Anterior cingulate cortex (tissue), 58 donors: ENCODE results near the gene UBASH3B.

Experiments
- DNase-seq, 58 donors: peaks; one replicate each; lab custom pipeline; 2025; lab: John Stamatoyannopoulos, UW

The UBASH3B gene

DNA sequence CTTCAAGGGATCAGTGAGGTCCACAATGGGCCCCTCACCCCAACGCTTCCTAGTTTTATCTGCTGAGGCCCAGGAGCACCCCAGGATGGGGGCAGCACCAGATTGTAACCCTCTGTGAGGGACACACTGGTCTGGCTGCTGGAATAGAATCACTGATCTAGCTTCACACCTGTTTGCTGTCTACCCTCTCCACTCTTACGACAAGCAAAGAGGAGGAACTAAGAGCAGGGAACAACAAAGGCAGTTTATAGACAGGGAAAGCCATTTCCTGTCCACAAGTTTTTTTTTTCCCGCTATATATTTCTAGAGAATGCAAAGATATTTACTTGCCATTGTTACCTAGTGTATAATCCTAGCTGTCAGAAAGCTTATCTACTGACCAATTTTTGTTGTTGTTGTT lies 121.8 kb downstream of the UBASH3B start:
- no peak for DNase-seq

DNA sequence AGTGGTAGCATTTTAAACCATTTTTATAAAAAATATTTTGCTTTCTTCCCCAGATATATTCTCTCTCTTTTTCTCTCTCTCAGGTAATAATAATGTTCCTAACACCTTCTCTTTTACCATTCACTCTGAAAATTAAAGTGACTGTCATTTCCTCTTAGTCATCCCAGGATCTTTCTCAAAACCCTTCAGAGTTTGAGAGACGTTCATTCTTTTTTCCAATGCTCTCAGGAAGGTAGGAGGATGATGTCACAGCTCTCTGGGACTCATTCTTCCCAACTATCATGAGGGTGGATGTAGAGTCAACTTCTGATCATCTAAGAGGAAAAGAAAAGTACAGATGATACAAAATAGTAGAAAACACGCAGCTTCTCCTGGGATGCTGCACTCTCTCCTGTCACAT lies 122.6 kb downstream of the UBASH3B start:
- no peak for DNase-seq

DNA sequence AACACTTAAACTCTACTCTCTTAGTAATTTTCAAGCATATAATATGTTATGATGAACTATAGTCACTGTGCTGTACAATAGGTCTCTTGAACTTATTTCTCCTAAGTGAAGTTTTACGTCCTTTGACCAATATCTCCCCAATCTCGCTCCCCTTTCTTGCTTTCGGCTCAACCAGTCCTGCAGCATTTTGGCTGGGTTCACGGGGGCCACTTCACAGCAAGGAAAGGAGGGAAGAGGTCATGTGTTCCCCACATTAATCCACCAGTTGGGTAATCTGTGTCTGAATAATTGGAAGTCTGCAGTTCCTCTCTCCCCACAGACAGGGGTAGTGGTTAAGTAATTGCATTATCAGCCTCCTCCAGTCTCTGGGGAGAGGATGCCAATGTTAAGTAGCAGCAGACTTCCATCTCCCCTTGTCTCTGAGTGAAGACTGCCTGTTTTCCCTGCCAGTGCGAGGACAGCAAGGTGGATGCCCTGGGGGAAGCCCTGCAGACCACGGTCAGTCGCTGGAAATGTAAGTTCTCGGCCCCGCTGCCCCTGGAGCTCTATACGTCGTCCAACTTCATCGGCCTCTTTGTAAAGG lies 123.6 kb downstream of the UBASH3B start:
- DNase-seq: no peak

DNA sequence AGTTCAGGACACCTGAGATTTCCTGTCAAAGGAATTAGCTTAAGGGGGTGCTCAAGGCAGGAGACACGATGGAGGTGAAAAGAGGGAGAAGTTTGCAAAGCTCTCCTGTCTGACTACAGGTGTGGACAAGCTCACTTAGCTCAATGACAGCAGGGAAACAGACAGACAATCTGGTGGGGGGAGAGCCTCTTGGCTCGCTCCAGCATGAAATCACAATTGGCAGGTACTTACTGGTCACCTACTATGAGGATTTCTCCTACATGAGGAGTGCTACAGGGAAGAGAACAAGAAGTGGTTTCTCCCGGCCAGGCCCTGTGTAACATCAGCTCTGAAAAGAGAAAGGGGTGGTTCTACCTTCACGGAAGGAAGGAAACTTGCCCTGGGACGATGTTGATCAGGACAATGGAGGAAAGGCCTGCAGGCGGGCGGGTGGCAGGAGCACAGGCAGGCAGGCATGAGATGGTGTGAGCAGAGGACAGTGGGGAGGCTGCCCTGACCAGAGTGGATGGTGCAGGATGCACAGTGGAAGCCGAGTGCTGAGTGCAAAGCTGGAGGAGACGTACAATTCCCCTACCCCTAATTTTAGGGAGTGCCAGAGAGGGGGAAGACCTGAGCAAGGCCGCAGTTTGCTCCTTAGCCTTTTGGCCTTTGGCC lies 124.9 kb downstream of the UBASH3B start:
- no peak for DNase-seq

DNA sequence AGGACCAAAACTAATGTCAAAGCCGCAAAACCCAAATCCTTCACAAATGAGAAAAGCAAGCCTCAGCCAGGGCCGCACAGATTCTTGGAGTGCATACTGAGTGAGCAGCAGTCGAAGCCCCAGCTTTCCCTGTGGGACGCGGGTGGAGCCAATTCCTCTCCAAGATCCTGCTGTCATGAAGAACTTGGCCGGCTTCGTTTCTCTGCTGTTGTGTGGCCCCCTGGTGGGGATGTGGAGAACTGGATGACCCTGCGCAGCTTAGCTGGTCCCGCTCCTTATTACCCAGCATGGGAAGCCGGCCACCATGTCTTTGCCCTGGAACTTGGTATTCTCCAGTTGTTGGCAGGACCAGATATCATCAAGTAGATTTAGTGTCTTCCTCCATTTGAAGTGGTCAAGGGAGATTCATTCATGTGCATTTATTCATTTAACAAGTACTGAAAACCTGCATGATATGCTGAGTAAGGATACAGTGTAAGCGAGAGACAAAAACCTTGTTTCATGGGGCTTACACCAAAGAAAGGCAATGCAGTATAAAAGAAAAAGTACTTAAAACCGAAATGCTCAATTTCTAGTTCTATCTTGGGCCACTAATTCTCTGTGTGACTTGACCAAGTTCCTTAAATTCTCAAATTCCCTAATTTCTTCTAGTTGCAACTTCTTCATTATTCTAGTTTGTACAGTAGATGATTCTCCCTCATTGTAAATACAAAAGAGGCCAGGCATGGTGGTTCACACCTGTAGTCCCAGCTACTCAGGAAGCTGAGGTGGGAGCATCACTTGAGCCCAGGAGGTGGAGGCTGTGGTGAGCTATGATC lies 126.1 kb downstream of the UBASH3B start:
- peak; percentile 3 to 88 (median 74) for DNase-seq

DNA sequence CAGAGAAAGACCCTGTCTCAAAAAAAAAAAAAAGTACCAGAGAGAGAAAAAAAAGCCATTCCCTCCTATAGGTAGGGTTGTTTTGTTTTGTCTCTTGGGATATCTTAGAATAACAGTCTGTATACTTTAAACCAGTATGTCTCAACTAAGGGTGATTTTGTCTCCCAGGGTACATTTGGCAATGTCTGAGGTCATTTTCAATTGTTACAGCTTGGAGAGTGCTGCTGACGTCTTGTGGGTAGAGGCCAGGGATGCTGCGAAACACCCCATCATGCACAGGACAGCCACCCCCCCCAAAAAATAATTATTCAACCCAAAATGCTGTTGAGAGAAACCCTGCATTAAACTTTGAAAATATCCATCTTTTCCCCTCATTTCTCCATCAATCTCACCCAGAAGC lies 126.7 kb downstream of the UBASH3B start:
- no peak for DNase-seq

DNA sequence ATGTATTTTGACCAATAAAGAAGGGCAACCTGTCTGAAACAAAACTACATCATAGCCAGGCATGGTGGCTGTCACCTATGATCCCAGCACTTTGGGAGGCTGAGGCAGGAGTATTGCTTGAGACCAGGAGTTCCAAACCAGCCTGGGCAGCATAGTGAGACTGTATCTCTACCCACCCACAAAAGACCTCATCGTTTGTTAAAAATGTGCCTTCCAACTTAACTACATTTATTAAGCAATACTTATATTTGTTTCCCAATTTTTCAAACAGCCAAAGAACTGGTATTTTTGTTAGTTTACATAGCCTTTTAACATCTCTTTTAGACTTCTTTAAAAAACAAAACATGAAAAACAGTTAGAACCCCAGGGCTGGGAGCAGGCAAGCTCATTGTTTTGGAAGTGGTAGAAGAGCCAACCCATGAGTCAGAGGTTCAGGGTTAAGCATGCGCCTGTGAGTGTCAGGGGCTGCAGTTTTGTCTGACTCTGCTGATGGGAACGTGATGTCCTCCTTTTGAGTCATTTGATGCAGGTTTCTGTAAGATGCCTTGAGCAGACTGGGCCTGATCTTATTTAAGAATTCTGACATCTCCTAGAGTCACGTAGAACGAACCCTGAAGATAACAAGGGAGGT lies 128.9 kb downstream of the UBASH3B start:
- DNase-seq: no peak

DNA sequence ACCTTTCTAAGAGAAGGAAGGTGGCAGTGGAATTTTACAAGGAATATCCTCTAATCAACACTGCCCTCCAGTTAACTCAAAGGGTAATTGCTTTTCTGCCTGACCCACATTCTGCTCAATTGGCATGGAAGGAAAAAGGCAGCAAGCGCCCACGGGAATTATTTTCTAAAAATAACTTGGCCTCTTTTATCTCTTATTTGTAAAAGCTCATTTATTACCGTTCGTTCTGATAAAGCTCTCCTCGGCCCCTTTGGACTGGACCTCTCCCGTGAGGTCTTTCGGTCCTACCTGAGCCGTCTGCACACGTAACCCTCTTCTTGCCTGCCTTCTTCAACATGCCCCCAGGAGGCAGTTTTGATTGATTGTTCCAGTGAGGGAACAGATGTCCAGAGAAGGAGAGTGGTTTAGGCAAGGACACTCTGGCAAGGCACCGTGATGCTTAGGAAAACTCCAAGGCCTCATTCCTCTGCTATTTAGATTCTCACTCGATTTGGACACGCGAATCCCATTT lies 129.6 kb downstream of the UBASH3B start:
- no peak for DNase-seq

DNA sequence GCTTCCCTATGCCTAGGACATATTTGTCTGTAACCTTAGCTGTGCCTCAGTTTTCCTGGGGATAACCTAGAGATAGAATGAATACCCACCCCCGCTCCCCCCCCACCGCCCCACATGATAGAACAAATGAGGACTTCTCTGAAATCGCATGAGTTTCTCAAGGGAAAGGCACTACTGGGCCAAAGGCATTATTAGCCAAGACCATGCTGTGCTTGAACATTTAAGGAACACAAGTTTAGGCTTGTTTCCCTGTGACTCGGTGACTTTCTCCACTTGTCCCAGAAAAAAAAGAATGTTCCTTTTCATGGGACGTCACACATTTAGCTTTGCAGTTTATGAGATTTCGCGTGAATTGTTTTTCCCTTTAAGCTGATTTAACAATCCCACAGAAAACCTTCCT lies 131.4 kb downstream of the UBASH3B start:
- DNase-seq: peak in 1 of 58 donors; percentile 8

DNA sequence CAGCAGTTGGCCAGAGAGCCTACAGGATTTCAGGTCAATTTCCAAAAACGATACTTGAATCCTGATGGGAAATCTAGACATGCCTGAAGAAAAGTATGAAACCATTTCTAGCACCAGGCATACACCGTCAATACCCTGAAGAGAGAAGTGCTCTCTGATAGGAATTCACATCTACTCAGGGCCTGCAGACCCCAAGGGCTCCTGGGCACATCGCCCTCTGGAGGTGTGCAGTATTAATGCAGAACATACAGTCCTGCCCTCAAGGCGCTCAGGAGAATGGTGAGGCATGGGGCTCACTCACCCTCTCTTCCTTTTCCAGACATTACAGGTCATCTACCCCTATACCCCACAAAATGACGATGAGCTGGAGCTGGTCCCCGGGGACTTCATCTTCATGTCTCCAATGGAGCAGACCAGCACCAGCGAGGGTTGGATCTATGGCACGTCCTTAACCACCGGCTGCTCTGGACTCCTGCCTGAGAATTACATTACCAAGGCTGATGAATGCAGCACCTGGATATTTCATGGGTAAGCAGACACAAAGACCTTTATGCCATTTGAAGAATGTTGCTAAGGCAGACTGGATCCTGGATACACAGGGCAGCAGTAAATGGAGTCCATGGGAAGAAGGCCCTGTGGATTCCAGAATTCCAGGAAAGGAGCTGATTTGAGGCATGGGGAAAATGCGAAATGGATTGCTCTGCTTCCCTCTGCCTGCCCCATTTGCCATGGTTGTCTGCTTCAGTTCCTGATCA lies 133.4 kb downstream of the UBASH3B start:
- no peak for DNase-seq

DNA sequence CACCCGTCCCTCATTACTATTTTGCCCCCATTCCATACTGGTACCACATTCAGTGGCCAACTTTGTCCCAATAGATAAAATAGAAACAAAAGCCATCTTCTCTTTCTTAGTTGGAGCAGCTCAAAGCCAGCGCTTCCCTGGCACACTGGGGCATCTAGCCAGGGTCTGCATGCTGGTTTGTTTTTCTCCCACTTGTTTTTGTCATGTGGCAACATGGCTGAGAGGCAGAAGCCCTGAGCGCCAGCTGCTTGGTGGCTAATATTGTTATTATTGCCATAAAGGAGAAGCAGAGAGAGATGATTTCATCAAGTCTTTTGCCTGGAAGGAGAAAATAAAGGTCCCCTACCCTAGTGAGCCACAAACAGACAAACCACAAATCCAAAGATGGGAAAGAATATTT lies 134.4 kb downstream of the UBASH3B start:
- no peak for DNase-seq

DNA sequence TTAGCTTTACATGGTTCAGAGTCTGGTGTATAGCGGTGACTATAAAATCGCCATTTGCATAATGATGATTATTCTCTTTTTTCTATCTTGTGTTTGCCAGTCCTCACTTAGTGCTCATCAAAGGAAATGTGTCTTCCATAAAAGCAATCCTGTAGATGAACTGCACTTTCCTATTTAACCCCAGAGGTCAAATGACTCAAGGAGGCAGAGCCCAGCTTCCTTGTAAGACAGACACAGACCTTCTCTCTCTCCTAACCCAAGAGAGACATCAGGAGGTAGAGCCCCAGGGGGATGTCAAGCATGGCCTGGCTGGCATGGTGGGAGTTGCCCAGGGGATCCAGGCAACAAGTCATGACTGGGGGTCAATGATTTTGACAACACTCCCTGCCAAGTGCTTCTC lies 135.9 kb downstream of the UBASH3B start:
- no peak for DNase-seq

DNA sequence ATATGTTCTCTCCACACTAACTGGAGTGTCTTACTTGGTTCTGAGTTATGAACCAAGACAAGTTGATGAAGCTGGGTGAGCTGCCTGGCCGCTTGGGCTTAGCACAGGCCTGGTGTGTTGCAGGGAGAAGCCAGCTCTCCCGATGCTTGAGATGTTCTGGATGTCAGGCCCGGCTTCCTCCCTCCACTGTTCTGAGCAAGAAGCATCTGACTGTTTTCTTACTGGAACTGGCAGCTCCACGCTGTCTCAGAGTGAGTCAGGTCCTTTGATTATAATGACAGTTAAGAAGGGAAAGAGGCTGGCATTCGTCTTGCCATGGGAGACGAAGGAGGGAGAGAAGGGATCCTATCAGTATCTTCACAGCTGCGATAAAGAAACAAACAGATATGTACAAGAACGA lies 136.3 kb downstream of the UBASH3B start:
- peak in 21 of 58 donors; percentile 3 to 58 (median 20) for DNase-seq

DNA sequence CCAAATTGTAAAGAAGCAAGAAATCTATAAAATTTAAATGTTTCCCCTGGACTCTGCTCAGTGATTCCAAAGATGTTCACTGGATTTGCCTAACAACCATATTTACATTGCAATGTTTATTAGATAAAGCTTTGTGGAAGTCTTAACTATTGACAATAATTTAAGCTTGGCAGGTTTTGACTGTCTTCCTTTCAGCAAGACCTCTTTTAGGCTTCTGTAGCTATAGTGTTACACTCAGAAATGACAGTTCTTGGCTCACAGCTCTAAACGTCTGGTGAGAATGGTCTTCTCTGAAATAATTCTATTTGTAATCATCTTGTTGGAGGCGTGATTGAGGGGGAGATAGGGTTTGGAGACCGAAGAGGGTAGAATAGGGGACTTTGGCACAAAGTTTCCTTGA lies 138.0 kb downstream of the UBASH3B start:
- no peak for DNase-seq

DNA sequence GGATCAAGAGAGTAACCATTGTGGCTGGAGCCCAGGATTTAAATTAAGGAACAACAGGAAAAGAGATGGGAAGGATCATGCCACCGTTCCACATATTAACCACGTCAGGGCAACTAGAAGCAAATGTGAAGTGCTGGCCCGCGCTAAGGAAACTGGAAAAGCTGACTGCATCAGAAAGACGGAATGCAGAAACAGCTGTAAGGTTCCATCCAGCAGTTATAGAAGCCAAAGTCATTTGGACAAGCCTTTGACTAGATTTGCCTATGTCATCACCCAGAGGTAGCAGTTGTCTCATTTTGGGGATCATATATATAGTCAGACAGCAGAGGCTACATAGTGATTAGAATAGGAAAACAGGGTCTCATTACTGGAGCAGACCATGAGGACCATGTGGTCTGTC lies 139.8 kb downstream of the UBASH3B start:
- DNase-seq: no peak

DNA sequence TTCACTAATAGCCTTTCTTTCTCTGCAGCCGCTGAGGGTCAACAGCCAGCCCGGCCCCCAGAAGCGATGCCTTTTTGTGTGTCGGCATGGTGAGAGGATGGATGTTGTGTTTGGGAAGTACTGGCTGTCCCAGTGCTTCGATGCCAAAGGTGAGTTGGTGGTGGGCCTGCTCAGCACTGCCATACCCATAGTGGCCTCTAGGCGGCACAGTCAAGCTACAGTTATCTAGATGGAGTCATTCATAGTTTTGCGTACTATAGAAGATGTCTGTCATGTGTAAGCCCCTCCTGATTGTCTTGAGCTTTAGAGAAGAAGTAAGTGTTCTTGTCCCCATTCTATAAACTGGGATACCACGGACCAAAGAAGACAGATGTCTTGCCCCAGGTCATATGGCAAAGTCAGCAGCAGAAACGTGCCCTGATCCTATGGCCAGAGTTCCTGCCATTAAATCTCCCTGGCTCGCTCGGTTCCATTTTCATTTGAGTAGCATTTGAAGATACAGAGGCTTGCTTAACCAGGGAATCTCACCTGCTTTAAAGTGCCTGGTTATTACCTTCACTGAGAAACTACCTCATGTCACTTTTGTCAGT lies 140.7 kb downstream of the UBASH3B start:
- DNase-seq: peak in 1 of 58 donors; percentile 22

DNA sequence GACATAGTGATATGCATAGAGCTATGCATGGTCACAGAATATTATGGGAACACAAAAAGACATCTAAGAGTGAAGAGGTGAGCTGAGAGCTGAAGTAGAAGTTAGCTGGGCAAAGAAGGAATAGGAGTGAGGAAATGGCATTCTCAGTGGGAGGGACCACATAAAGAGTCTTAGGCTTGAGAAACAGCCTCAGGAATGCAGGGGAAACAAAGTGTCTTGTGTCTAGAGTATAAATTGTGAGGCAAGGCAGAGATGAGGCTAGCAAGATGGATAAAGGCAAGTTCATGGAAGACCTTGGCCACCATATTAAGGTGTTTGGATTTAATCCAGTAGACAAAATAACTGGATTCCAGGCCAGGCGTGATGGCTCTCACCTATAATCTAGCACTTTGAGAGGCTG lies 142.1 kb downstream of the UBASH3B start:
- DNase-seq: no peak

DNA sequence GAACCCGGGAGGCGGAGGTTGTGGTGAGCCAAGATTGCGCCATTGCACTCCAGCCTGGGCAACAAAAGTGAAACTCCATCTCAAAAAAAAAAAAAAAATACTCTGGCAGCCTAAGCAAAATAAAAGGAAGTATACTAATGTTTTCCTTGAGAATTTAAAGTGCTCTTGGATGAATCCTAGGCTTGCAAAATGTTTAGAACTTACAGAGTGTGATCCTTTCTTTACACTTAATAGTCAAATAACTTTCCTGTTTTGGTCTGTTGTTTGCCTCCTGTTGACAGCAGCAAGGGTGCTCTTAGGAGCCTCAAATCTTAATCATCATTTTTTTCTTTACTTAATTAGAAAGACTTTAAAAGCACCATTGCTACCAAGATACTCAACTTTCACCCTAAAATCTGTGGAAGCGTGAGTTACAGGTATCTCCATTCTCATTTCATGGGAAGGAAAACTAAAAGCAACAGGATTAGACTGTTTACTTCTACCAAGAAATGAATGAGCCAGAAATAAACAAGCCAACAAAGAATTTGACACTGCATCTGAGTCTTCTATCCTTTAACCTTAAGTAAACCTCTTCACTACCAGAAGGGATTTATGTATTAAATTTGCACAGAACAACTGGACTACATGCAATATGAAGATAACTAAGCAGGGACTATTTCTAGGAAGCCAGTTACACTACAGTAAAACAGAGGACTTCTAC lies 144.0 kb downstream of the UBASH3B start:
- DNase-seq: no peak

DNA sequence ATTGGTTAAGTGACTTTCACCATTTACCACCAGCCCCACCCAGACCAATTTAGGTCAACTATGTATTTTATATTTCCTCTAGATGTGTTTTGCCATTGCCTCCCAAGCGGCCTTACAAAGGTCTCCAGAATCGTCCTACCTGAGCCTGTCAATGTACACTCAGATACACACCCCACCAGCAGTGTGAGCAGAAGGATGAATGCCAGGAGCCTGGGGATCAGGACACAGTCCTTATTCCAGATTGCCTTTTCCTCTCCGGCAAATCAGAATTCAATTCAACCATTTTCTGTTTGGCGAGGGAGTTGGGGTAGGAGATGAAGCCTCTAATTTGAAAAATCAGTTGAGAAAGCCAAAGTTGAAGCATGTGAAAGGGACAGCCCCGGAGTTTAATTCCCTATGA lies 147.4 kb downstream of the UBASH3B start:
- DNase-seq: no peak
